ENCODE measurements around the gene TMF1.

Gene TMF1

GRCh38 chr3:69080233-69080920 lies 28.2 kb upstream of the TMF1 start, which contains the start of gene UBA3:
TSS of gene UBA3 (minus strand) at chr3:69080365. CDS start at chr3:69080353, 12 bp downstream.
- DNase-seq = peak; percentile 57 to 80

- DNase-seq = peak in 1 of 2 experiments; percentile 4
Measured at GRCh38 chr3:69079269-69080159, 27.4 kb upstream of the TMF1 start.

- peak; percentile 60 to 91 for DNase-seq
Measured at GRCh38 chr3:69072928-69073327, 20.8 kb upstream of the TMF1 start.

- DNase-seq = no peak
Measured at GRCh38 chr3:69066121-69066520, 14.0 kb upstream of the TMF1 start.

GRCh38 chr3:69065318-69065964 lies 13.3 kb upstream of the TMF1 start:
- DNase-seq = no peak

GRCh38 chr3:69063636-69064035 lies 11.5 kb upstream of the TMF1 start:
- no peak for DNase-seq

GRCh38 chr3:69059688-69060087 lies 7.6 kb upstream of the TMF1 start:
- DNase-seq = no peak

- DNase-seq = no peak
Measured at GRCh38 chr3:69058947-69059224, 6.8 kb upstream of the TMF1 start.

- no peak for DNase-seq
Measured at GRCh38 chr3:69058180-69058946, 6.2 kb upstream of the TMF1 start.

GRCh38 chr3:69052472-69052898 lies 352 bp upstream of the TMF1 start:
- no peak for DNase-seq

- DNase-seq = no peak
Measured at GRCh38 chr3:69048990-69049389, 3.1 kb downstream of the TMF1 start.

- no peak for DNase-seq
Measured at GRCh38 chr3:69044608-69045007, 7.5 kb downstream of the TMF1 start.

- DNase-seq = no peak
Measured at GRCh38 chr3:69033470-69033869, 18.7 kb downstream of the TMF1 start.

- no peak for DNase-seq
Measured at GRCh38 chr3:69032737-69033136, 19.4 kb downstream of the TMF1 start.

GRCh38 chr3:69032142-69032541 lies 20.0 kb downstream of the TMF1 start:
- no peak for DNase-seq

- no peak for DNase-seq
Measured at GRCh38 chr3:69031635-69032034, 20.5 kb downstream of the TMF1 start.

GRCh38 chr3:69020857-69021256 lies 31.3 kb downstream of the TMF1 start:
- no peak for DNase-seq

- DNase-seq = peak in 1 of 2 experiments; percentile 8
Measured at GRCh38 chr3:69020424-69020823, 31.7 kb downstream of the TMF1 start.

GRCh38 chr3:69016901-69017300 lies 35.2 kb downstream of the TMF1 start:
- no peak for DNase-seq

- DNase-seq = no peak
Measured at GRCh38 chr3:69016102-69016501, 36.0 kb downstream of the TMF1 start.

GRCh38 chr3:69014022-69014580 lies 38.0 kb downstream of the TMF1 start:
- no peak for DNase-seq

- peak; percentile 69 to 78 for DNase-seq
Measured at GRCh38 chr3:69013253-69014021, 38.7 kb downstream of the TMF1 start, which contains the start of gene EOGT. TSS of gene EOGT (minus strand) at chr3:69013684. CDS start at chr3:69009846, 3,838 bp downstream.

Data from NCI-H524 (cell line).